ENCODE data around the gene F7. TPM values are rescaled to one million over a fixed set of nuclear protein-coding genes. Genes with fewer than 3 reads are reported as not detected.

F7 gene
- total and polyA plus RNA-seq, 9 of the 15 experiments (the other 6 are each of a cell fraction or from before 2014, with no cell fraction given) = not detected

DNA sequence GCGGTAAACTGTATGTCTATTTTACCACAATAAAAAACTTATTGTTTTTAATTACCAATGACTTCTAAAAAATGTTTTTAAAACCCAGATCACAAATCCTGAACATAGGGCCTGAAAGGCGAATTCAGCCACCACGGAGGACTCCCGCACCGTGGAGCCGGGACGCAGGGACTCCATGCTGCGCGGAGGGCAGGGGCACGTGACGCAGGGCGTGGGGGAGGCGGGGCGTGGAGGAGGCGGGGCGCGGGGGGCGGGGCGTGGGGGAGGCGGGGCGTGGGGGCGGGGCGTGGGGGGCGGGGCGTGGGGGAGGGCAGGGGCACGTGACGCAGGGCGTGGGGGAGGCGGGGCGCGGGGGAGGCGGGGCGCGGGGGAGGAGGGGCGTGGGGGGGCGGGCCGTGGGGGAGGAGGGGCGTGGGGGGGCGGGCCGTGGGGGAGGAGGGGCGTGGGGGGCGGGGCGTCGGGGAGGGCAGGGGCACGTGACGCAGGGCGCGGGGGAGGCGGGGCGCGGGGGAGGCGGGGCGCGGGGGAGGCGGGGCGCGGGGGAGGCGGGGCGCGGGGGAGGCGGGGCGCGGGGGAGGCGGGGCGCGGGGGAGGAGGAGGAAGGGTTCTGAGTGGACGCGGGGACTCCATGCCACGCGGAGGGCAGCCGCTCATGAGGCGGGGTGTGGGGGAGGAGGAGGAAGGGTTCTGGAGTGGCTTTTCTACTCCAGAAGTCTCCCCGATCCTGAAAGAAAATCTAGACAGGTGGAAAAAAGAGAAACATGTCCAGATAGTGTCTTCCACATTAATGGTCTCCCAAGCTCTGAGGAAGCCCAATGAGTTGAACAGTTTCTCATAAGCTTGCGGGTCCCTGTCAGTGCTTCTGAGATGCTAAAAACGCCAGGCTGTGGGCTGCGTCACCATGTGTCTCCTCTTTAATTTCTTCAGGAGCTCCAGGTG, 48.5 kb downstream of the F7 start (continued):
- TF ChIP-seq AFF1 (IDR thresholded peaks at IDR 0.05; ENCODE audit: low read depth in 1 of 2, partially characterized antibody in 2 of 2) (no peak), ZEB2 (IDR thresholded peaks at IDR 0.05) (no peak), ZNF239 (CRISPR knock-in tag; IDR thresholded peaks at IDR 0.05) (no peak), NCOA6 (IDR thresholded peaks at IDR 0.05) (no peak), POLR2B (IDR thresholded peaks at IDR 0.05; ENCODE audit: low read depth, partially characterized antibody) (peak; percentile 39), PYGO2 (tag; IDR thresholded peaks at IDR 0.05) (no peak), CHD4 (IDR thresholded peaks at IDR 0.05; ENCODE audit: insufficient read depth, insufficient replicate concordance, low read depth, low read length, poor library complexity, severe bottlenecking) (no peak), ZNF263 (CRISPR knock-in tag; IDR thresholded peaks at IDR 0.05; ENCODE audit: borderline replicate concordance) (no peak), CXXC5 (CRISPR knock-in tag; IDR thresholded peaks at IDR 0.05) (peak; percentile 72), ELF2 (CRISPR knock-in tag; IDR thresholded peaks at IDR 0.05) (no peak), CHD2 (IDR thresholded peaks at IDR 0.05; ENCODE audit: low read depth, low read length) (no peak), SMAD3 (CRISPR knock-in tag; conservative IDR thresholded peaks at IDR 0.05) (no peak)
- TF ChIP-seq, protein P1, sequence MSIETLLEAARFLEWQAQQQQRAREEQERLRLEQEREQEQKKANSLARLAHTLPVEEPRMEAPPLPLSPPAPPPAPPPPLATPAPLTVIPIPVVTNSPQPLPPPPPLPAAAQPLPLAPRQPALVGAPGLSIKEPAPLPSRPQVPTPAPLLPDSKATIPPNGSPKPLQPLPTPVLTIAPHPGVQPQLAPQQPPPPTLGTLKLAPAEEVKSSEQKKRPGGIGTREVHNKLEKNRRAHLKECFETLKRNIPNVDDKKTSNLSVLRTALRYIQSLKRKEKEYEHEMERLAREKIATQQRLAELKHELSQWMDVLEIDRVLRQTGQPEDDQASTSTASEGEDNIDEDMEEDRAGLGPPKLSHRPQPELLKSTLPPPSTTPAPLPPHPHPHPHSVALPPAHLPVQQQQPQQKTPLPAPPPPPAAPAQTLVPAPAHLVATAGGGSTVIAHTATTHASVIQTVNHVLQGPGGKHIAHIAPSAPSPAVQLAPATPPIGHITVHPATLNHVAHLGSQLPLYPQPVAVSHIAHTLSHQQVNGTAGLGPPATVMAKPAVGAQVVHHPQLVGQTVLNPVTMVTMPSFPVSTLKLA (conservative IDR thresholded peaks at IDR 0.05) = no peak; a peak in 2 of 4 replicates
